Measurements from ENCODE around the gene BCL11B.
A peak's percentile ranks its signal among the peaks of the same experiment; 100 is the strongest.

Gene BCL11B

GRCh38 chr14:99284254-99285004, 12.4 kb upstream of the BCL11B start:
- DNase-seq, result no peak

- no peak for DNase-seq
Observed at GRCh38 chr14:99282261-99283050, 10.5 kb upstream of the BCL11B start.

- no peak for DNase-seq
Observed at GRCh38 chr14:99281396-99281795, 9.4 kb upstream of the BCL11B start.

GRCh38 chr14:99280852-99281251, 8.9 kb upstream of the BCL11B start:
- no peak for DNase-seq

- DNase-seq, result no peak
Observed at GRCh38 chr14:99280066-99280731, 8.2 kb upstream of the BCL11B start.

- no peak for DNase-seq
Observed at GRCh38 chr14:99278836-99279235, 6.8 kb upstream of the BCL11B start.

- no peak for DNase-seq
Observed at GRCh38 chr14:99277530-99277929, 5.5 kb upstream of the BCL11B start.

GRCh38 chr14:99276482-99276881, 4.5 kb upstream of the BCL11B start:
- no peak for DNase-seq

- DNase-seq, result no peak
Observed at GRCh38 chr14:99275222-99275584, 3.2 kb upstream of the BCL11B start.

- DNase-seq, result peak; percentile 91
Observed at GRCh38 chr14:99274346-99275221, 2.6 kb upstream of the BCL11B start.

- DNase-seq, result no peak
Observed at GRCh38 chr14:99273766-99274345, 1.9 kb upstream of the BCL11B start.

GRCh38 chr14:99272899-99273765, 1.1 kb upstream of the BCL11B start:
- DNase-seq, result peak; percentile 54

GRCh38 chr14:99272632-99272898, 568 bp upstream of the BCL11B start:
- DNase-seq, result no peak

GRCh38 chr14:99271221-99271941, 616 bp downstream of the BCL11B start:
- DNase-seq, result no peak

GRCh38 chr14:99270458-99271220, 1.4 kb downstream of the BCL11B start:
- no peak for DNase-seq

- no peak for DNase-seq
Observed at GRCh38 chr14:99268810-99269707, 2.9 kb downstream of the BCL11B start.

- DNase-seq, result no peak
Observed at GRCh38 chr14:99267837-99268781, 3.9 kb downstream of the BCL11B start.

GRCh38 chr14:99267381-99267780, 4.6 kb downstream of the BCL11B start:
- DNase-seq, result no peak
